NCI-H128 (cell line): ENCODE measurements around the gene MIPOL1.
"Not testable (repeated sequence)": the region's sequence is repeated elsewhere in the genome, so short reads cannot be mapped to it uniquely, and the experiment has no call there.

ENCODE experiments used
- DNase-seq: peaks from one replicate; lab custom pipeline; 2025; ENCODE audit not compliant: unreplicated experiment; lab: John Stamatoyannopoulos, UW

The MIPOL1 gene

DNA sequence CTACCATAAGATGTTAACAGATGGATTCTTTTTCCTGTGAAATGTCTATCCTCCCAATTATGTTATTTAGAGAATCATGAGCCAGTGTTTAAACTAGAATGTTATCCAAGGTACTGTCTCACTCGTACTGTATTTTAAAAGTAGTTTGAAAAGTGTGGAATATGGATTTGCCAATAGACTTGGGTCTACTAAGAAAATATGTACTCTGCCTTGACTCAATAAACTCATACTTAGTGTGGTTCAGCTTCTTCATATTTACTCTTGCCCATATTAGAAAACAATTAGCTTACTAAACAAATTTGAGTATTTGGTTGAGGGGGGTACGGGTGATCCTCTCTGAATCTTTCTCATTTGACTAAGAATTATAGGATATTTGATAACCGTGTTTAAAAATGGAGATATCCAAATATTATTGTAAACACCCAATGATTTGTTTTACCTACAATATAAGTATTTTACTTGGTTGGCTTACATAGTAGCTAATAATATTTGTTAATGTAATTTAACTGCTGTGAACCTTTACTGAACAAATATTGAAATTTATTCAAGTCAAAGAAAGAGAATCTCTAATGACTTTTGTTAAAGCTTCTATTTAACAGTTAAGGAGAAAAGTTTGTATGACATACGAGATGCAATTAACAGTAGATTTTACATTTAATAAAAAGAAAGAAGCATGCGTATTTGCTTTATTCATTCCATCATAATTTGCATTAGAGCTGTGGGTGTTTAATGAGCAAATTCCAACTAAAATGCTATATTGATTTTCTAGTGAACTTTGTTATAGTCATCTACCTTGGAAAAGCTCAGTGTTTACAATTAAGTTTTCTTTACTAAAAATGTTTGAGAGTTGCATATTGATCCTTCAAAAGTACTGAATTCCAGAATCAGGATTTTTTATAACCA lies 81.2 kb downstream of the MIPOL1 start:
- DNase-seq, result no peak

DNA sequence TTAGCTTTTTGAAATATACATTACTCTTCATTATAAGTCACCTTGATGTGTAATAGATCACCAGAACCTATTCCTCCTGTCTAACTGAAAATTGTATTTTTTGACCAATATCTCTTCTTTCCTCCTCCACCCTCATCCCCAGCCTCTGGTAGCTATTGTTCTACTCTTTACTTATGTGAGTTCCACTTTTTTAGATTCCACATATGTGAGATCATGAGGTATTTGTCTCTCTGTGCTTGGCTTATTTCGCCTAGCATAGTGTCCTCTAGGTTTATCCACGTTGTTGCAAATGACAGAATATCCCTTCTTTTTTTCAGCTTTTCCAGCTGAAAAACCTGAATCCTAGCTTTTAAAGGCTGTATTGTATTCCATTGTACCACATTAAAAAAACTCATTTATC lies 82.1 kb downstream of the MIPOL1 start:
- DNase-seq, result no peak

DNA sequence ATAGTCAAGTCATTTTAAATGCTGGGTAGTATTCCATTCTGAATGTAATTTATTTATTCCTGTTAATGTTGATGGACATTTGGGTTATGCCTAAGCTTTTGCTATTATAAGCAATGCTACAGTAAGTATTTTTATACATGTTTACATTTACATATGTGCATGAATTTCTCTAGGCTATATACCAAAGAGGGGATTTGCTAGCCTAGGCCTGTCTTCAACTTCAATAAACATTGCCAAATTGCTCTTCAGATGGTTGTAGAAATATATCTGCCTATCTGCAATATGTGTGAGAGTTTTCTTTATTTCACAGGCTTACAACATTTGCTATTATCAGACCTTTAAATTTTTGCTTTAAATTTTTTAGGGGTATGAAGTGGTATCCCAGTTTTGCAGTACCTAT lies 87.0 kb downstream of the MIPOL1 start:
- DNase-seq, result no peak

DNA sequence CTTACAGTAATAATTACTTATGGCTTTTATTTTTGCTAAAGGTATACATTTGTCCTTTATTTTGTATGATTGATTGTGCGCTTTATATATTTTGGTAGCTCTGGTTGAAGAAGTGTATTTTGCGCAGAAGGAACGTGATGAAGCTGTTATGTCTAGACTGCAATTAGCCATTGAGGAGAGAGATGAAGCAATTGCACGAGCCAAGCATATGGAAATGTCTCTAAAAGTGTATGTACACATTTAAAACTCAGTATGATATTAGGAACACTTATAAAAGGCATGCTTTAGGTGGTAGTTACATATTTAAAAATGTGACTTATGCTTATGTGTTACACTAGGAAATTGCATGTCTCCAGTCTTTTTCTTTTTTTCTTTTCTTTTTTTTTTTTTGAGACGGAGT lies 87.5 kb downstream of the MIPOL1 start:
- DNase-seq, result no peak

DNA sequence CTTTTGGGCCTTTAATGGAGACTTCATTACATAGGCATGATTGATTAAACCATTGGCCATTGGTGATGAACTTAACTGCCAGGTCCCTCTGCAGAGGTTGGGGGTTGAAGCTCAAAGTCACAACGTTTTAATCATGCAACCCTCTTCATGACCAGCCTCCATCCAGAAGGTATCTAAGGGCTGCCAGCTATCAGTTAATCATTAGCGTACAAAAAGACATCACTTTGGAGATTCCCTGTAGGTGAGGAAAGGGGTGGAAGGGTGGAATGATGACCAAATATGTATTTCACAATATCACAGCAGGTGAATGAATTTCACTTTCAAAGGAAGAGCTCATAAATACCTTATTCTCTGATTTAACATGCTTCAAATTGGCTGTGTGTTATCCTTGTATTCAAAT lies 92.0 kb downstream of the MIPOL1 start:
- DNase-seq, result no peak

DNA sequence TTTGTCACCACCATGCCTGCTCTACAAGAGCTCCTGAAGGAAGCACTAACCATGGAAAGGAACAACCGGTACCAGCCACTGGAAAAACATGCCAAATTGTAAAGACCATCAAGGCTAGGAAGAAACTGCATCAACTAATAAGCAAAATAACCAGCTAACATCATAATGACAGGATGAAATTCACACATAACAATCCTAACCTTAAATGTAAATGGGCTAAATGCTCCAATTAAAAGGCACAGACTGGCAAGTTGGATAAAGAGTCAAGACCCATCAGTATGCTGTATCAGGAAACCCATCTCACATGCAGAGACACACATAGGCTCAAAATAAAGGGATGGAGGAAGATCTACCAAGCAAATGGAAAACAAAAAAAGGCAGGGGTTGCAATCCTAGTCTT lies 97.5 kb downstream of the MIPOL1 start:
- DNase-seq, result not testable (repeated sequence)

DNA sequence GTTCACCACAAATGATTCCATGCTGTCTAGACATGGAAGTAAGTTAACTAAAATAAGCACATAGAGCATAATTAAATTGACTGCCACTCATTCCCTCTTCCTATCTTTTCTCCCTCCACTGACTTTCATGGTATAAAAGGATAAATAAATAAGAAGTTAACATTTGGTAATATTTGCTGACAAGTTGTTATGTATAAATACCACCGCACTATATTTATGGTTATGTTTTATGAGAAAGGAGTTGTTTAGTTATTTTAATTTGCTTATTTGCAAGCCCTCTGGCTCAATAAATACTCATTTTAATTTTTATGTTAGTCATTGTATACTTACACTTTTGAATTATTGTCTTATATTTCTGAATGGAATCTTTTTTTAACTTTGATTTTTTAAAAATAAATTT lies 113.5 kb downstream of the MIPOL1 start:
- DNase-seq, result no peak

DNA sequence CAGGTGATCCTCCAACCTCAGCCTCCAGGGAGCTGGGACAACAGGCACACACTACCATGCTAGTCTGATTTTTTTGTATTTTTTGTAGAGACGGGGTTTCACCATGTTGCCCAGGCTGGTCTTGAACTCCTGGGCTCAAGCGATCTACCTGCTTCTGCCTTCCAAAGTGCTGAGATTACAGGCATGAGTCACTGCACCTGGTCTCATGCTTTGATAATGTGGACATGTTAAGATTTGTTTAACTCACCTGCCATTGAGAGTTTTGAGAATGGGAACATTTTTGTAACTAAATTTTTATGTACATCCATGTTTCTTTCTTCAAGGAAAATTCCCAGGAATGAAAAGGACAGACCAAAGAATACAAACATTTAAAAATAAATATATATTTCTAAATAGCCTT lies 121.2 kb downstream of the MIPOL1 start:
- DNase-seq, result no peak

DNA sequence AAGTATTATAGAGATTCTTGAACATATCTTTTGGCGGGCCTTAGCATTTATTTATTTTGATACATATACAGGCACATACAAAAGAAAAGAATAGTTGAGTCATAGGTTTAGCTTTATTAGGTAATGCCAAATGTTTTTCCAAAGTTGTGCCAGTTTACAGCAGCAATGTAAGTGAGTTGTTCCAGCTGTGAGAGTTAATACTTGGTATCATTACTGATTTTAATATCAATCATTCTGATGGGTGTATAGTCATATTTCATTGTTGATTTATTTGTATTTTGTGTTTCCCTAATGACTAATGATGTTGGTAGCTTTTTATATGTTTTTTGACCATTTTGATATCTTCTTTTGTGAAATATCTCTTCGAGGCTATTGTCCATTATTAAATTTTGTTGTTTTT lies 122.4 kb downstream of the MIPOL1 start:
- DNase-seq, result no peak

DNA sequence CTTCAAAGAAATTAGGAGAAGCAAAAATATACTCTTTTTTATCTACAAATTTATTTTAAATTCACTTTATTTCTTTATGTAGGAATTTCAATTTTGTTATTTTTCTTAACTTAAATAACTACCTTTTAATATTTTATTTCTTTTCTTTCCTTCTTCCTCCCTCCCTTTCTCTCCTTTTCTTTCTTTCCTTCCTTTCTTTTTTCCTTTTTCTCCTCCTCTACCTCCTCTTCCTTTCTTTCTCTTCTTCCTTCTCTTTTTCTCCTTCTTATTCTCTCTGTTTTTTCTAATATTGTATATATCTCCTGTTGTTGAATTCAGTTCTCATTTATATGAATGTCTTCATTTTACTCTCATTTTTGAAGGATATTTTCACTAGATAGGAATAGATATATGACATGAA lies 127.6 kb downstream of the MIPOL1 start:
- DNase-seq, result no peak

DNA sequence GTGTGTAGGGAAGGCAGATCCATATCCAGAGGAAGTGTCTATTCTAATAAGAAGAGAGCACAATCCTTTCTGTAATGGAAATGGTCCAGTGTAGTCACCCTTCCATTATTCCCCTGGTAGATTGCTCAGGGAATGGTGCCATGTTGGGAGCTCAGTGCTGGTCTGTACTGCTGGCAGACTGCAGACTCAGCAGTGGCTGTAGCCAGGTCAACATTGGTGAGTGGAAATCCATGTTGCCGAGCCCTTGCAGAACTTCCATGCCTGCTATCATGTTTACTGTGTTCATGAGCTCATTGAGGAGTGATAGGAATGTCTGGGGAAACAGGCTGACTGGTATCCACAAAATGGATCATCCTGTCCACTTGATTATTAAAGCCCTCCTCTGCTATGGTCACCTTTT lies 128.7 kb downstream of the MIPOL1 start:
- DNase-seq, result no peak

DNA sequence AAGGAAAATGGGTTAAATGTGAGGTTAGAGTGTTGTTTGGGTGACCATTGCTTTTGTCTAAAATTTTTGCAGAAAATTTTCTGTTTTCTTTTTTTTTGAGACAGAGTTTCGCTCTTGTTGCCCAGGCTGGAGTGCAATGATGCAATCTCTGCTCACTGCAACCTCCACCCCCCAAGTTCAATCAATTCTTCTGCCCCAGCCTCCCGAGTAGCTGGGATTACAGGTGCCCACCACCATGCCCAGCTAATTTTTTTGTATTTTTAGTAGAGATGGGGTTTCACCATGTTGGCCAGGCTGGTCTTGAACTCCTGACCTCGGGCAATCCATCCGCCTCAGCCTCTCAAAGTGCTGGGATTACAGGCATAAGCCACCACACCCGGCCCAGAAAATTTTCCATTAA lies 130.2 kb downstream of the MIPOL1 start:
- DNase-seq, result not testable (repeated sequence)

DNA sequence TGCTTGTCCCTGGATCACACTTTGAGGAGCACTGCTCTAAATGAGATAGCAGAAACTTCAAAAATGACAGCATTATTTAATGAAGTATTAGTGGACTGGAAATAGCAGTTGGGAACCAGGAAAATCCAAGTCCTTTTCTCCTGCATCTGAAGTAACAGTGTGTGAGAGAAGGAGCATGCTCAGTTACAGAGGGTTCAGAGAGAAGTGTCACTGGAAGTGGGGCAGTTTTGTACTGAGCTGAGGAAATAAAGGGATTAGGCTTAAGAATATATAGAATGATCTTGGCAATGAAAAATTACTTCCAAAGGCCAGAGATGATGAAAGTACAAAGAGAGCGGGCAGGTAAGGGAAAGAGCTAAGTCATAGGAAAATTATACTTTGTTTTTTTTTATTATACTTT lies 130.9 kb downstream of the MIPOL1 start:
- DNase-seq, result no peak

DNA sequence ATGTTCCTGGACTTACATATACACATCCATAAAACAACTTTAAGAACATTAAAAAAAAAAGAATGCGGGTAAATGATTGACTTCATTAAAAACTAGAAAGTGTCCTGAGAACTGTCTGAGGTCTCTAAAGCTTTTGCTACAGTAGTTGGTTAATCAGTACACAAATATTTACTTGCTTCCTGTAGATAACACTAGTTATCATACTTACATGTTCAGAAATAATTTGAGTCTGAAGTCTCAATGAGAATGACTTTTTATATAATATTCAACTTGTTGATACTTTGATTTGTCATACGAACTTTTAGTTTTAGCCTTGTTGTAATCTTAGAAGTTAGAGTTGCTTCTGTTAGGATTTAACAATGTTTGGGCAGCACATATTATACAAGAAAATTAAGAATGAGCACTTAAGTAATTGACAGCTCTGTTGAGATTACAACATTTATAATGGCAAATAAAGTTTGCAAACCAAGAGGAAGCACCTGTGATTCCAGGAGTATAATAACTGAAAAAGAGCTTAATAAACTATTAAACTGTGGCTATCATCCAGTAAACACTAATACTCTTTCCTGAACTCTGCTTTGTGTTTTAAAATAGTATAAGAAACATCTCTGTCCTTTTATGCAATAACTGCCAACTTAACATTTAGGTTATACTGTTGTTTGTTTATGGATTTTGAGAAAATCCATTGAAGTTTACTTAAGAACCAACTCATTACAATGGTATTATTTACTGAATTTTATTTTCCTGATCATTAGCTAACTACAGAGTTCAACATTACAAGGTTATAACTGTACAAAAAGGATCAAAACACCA lies 131.7 kb downstream of the MIPOL1 start:
- DNase-seq, result no peak

DNA sequence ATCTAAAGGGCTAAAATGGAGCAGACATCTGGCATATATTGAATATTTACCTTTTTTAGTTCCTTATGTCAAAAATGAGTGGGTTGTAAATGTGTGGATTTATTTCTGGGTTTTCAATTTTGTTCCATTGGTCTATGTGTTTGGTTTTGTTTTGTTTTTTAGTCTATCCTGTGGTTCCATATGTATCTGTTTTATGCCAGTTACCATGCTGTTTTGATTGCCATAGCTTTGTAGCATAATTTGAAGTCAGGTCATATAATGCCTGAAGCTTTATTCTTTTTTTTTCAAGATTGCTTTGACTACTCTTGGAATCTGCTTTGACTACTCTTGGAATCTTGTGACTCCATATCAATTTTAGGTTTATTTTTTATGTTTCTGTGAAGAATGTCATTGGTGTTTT lies 133.2 kb downstream of the MIPOL1 start:
- no peak for DNase-seq

DNA sequence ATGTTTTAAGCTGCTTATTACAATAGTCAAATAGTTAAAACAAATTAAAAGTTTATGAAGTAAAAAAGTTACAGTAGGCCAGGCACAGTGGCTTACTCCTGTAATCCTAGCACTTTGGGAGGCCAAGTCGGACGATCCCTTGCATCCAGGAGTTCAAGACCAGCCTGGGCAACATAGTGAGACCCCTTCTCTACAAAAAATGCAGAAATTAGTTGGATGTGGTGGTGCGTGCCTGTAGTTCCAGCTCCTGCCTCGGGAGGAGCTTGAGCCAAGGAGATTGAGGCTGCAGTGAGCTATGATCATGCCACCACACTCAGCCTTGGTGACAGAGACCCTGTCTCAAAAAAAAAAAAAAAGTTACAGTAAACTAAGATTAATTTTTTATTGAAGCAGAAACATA lies 142.6 kb downstream of the MIPOL1 start:
- no peak for DNase-seq

DNA sequence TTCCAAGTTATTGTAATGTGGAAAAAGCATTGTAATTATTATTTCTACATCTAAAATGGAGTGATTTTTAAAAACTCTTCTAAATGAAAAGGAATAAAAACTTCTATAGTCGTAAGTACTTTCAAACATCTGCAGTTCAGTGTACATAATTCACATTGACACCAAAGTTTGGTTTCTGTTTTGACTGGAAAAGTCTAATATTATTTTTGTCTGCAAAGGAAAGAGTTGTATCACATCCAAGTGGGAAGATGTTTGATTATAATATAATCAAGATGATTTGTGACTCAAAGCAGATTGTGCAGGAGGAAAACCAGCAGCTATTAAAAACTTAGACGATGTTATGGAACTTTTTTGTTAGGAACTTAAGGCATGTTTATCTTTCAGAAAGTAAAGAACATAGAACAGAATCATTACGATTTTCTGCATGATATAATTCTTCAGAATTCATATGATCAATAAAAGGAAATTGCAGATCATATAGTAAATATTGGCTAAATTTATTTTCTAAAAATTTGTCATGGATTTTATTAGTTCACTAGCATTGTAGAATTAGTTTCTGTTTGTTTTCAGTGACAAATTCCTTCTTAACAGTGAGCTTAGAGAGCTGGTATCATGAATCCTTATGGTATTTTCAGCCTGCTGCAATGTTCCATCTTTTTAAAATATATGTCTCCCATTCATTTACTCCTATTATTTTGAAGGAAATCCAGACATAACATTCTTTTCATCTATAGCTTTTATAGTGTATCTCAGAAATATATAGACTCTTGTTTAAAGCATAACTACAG lies 145.8 kb downstream of the MIPOL1 start:
- no peak for DNase-seq

DNA sequence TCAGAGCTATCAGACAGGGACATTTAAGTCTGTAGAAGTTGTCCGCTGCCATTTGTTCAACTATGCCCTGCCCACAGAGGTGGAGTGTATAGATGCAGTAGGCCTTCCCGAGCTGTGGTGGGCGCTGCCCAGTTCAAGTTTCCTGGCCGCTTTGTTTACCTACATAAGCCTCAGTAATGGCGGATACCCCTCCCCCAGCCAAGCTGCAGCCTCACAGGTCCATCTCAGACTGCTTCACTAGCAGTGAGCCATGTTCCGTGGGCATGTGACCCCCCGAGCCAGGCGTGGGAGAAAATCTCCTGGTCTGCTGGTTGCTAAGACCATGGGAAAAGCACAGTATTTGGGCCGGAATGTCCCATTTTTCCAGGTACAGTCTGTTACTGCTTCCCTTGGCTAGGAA lies 165.9 kb downstream of the MIPOL1 start:
- DNase-seq, result no peak

DNA sequence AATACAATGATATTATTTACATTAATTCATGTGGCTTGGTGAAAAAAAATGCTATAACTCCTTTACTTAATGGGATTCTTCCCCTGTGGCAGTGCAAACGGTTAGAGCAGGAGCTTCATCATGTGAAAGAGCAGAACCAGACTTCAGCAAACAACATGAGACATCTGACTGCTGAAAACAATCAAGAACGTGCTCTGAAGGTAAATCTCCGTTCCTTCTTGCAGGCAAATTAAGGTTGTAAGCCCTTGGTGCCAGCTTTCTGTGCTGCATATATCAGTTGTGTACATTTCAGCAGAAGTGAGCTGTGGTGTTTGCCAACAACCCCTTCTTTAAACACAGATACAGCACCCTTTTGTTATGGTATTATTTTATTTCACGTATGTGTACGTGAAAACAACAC lies 171.7 kb downstream of the MIPOL1 start:
- DNase-seq, result no peak

DNA sequence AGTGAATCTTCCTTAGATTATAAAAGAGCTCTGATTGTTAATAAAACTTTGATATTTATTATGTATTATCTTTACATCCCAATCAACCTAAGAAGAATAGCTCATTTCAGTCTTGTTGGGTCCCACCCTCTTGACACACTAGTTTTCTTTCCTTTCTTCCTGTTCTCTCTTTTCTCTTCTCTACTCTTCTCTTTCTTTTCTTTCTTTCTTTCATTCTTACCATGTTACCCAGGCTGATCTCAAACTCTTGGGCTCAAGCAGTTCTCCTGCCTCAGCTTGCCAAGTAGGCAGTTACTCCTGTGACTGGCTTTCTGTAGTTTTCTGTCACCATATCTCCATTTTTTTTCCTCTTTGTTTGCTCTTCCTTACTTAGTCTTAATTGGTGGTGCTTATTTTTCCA lies 177.8 kb downstream of the MIPOL1 start:
- DNase-seq, result no peak

DNA sequence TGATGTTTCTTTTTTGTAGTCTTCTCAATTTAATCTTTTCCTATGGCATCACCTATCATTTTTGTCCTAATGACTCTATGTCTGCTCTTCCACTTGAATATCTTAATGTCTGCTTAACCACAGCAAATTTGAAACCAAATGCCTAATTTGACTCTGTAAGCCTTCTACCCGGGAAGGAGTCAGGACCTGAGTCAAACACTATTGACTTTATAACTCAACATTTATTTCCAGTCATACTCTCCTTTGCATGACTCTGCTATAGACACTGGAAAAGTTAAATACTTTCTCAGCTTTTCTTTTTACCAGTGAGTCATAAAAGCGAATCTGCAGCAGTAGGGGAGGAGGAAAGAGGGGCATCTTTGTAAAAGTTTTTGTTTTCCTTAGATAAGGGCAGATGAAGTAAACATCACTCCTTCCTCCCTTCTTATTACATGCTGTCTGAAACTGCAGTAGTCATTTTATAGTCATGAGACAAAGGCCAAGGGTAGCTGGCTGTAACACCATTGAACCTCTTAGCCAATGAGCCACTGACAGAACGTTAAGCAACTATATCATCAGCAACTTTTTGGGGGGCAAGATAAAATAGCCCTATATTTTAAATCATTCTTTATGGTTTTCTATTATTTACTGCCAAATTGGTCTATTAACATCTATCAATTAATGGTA lies 179.3 kb downstream of the MIPOL1 start:
- DNase-seq, result no peak
